ENCODE data around the gene POR. TPM values are rescaled to one million over a fixed set of nuclear protein-coding genes. Genes with fewer than 3 reads are reported as not detected.
"Not testable (repeated sequence)": the region's sequence is repeated elsewhere in the genome, so short reads cannot be mapped to it uniquely, and the experiment has no call there.

The POR gene
- total and polyA plus RNA-seq, 4 donors = 116 to 973 (median 474) TPM

DNA sequence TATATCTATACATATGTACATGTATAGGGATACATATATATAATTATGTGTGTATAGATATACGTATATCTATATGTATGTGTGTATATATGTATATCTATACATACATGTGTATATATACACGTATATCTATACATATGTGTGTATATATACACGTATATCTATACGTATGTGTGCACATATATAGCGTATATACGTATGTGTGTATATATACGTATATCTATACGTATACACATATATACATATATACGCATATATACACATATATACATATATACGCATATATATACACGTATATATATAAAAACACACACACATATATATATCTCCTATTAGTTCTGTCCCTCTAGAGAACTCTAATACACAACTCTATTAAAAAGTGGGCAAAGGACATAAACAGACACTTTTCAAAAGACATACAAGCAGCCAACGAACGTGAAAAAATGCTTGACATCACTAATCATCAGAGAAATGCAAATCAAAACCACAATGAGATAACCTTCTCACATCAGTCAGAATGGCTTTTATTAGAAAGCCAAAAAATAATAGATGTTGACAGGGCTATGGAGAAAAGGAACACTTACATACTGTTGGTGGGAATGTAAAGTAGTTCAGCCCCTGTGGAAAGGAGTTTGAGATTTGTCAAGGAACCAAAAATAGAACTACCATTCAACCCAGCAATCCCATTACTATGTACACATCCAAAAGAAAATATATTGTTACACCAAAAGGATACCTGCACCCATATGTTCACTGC lies 101.4 kb downstream of the POR start:
- Histone ChIP-seq H3K27me3 (ENCODE audit: control insufficient read depth in 4 of 4, insufficient read depth in 4 of 4, low read length in 3 of 4) (no peaks in the 10 kb centered on the region), H3K4me1 (ENCODE audit: control insufficient read depth in 4 of 4, insufficient read depth in 4 of 4, low read length in 3 of 4) (no peaks in the 10 kb centered on the region), H3K36me3 (ENCODE audit: control insufficient read depth in 4 of 4, insufficient read depth in 3 of 4, low read depth in 1 of 4, low read length in 3 of 4) (peaks cover under 1 to 12% (median 5%) of the 10 kb centered on the region in 4 donors), H3K4me3 (ENCODE audit: low read depth in 1 of 3, low read length in 3 of 3) (no peak overlapping the region), H3K9ac (ENCODE audit: low read depth in 1 of 2, low read length in 2 of 2) (no peak overlapping the region), H3K9me3 (ENCODE audit: control insufficient read depth in 4 of 4, low read length in 3 of 4) (no peaks in the 10 kb centered on the region), H3K27ac (ENCODE audit: low read depth in 1 of 2, low read length in 2 of 2) (no peak overlapping the region)
- no peak for DNase-seq (ENCODE audit: low spot score)
- TF ChIP-seq FOXA2 (IDR thresholded peaks at IDR 0.05) = no peak
- no peak for TF ChIP-seq ATF3 (IDR thresholded peaks at IDR 0.05)
- no peak for TF ChIP-seq MAX (IDR thresholded peaks at IDR 0.05)
- no peak for TF ChIP-seq EGR1 (IDR thresholded peaks at IDR 0.05; ENCODE audit: low read depth in 2 of 2)
- TF ChIP-seq RAD21 (IDR thresholded peaks at IDR 0.05) = no peak
- no peak for TF ChIP-seq RXRA (IDR thresholded peaks at IDR 0.05)
- no peak for TF ChIP-seq FOXA1 (IDR thresholded peaks at IDR 0.05)
- TF ChIP-seq, protein P1, sequence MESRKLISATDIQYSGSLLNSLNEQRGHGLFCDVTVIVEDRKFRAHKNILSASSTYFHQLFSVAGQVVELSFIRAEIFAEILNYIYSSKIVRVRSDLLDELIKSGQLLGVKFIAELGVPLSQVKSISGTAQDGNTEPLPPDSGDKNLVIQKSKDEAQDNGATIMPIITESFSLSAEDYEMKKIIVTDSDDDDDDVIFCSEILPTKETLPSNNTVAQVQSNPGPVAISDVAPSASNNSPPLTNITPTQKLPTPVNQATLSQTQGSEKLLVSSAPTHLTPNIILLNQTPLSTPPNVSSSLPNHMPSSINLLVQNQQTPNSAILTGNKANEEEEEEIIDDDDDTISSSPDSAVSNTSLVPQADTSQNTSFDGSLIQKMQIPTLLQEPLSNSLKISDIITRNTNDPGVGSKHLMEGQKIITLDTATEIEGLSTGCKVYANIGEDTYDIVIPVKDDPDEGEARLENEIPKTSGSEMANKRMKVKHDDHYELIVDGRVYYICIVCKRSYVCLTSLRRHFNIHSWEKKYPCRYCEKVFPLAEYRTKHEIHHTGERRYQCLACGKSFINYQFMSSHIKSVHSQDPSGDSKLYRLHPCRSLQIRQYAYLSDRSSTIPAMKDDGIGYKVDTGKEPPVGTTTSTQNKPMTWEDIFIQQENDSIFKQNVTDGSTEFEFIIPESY (IDR thresholded peaks at IDR 0.05) = no peak
- WGBS = 91% methylated on average over 13 of the region's 13 CpGs

- H3K4me3 ChIP-seq (ENCODE audit: low read depth in 1 of 3, low read length in 3 of 3); H3K4me1 ChIP-seq (ENCODE audit: control insufficient read depth in 4 of 4, insufficient read depth in 4 of 4, low read length in 3 of 4); DNase-seq (ENCODE audit: low spot score); H3K9ac ChIP-seq (ENCODE audit: low read depth in 1 of 2, low read length in 2 of 2); H3K27me3 ChIP-seq (ENCODE audit: control insufficient read depth in 4 of 4, insufficient read depth in 4 of 4, low read length in 3 of 4); H3K27ac ChIP-seq (ENCODE audit: low read depth in 1 of 2, low read length in 2 of 2); H3K9me3 ChIP-seq (ENCODE audit: control insufficient read depth in 4 of 4, low read length in 3 of 4): not testable (repeated sequence)
- 96% methylated on average over 4 of the region's 4 CpGs for WGBS
- peaks cover 5 to 13% (median 10%) of the 10 kb centered on the region in 4 donors for H3K36me3 ChIP-seq (ENCODE audit: control insufficient read depth in 4 of 4, insufficient read depth in 3 of 4, low read depth in 1 of 4, low read length in 3 of 4)
Measured at GRCh38 chr7:76018520-76018919, 103.6 kb downstream of the POR start.

DNA sequence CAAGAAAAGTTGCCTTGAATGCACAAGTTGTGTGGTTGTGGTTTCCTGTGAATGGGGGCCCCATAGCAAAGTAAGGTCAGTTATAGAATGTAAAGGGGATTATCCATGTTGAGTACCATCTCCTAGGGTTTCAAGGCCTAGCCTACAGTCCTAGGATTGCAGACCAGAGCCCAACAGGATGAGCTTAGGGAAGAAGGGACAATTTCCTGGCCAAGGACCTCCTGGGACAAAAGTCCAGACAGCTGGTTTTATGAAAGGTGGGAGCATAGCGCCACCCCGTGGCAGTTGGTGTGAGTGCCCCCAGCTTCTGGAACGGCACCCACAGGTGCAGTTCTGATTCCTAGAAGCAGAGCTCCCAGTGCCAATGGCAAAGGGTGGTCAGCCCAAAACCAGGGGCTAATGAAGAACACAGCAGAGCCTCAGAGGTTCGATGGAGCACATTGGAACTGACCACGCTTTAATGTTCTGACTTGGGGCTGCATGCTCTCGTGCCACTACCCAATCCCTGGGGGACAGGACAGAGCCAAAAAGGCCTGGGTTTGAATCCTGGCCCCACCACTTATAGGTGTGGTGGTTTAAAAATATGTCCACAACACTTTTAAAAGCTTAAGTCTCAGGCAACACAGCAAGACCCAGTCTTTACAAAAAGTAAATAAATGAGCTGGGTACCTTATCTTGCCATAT lies 105.2 kb downstream of the POR start:
- no peaks in the 10 kb centered on the region for H3K27me3 ChIP-seq (ENCODE audit: control insufficient read depth in 4 of 4, insufficient read depth in 4 of 4, low read length in 3 of 4)
- DNase-seq (ENCODE audit: low spot score) = peak; percentile 83
- TF ChIP-seq HNF4G (IDR thresholded peaks at IDR 0.05) = peak; percentile 39
- no peak for TF ChIP-seq MAX (IDR thresholded peaks at IDR 0.05)
- TF ChIP-seq, protein P2, sequence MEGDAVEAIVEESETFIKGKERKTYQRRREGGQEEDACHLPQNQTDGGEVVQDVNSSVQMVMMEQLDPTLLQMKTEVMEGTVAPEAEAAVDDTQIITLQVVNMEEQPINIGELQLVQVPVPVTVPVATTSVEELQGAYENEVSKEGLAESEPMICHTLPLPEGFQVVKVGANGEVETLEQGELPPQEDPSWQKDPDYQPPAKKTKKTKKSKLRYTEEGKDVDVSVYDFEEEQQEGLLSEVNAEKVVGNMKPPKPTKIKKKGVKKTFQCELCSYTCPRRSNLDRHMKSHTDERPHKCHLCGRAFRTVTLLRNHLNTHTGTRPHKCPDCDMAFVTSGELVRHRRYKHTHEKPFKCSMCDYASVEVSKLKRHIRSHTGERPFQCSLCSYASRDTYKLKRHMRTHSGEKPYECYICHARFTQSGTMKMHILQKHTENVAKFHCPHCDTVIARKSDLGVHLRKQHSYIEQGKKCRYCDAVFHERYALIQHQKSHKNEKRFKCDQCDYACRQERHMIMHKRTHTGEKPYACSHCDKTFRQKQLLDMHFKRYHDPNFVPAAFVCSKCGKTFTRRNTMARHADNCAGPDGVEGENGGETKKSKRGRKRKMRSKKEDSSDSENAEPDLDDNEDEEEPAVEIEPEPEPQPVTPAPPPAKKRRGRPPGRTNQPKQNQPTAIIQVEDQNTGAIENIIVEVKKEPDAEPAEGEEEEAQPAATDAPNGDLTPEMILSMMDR (IDR thresholded peaks at IDR 0.05; ENCODE audit: low read depth, low read length, missing input control) = peak; percentile 94
- peak; percentile 96 to 99 for TF ChIP-seq RAD21 (IDR thresholded peaks at IDR 0.05)
- TF ChIP-seq HNF4A (conservative IDR thresholded peaks at IDR 0.05) = peak; percentile 70 to 83
- TF ChIP-seq NR2F2 (IDR thresholded peaks at IDR 0.05) = no peak
- TF ChIP-seq RXRA (IDR thresholded peaks at IDR 0.05) = peak in 1 of 2 donors; percentile 41
- TF ChIP-seq, protein P1 (IDR thresholded peaks at IDR 0.05) = no peak
- TF ChIP-seq REST (IDR thresholded peaks at IDR 0.05) = no peak
- H3K9ac ChIP-seq (ENCODE audit: low read depth in 1 of 2, low read length in 2 of 2) = no peak overlapping the region
- H3K36me3 ChIP-seq (ENCODE audit: control insufficient read depth in 4 of 4, insufficient read depth in 3 of 4, low read depth in 1 of 4, low read length in 3 of 4) = peaks cover 5 to 13% (median 9%) of the 10 kb centered on the region in 4 donors
- no peak overlapping the region for H3K27ac ChIP-seq (ENCODE audit: low read depth in 1 of 2, low read length in 2 of 2)
- H3K4me3 ChIP-seq (ENCODE audit: low read depth in 1 of 3, low read length in 3 of 3) = no peak overlapping the region
- no peaks in the 10 kb centered on the region for H3K9me3 ChIP-seq (ENCODE audit: control insufficient read depth in 4 of 4, low read length in 3 of 4)
- WGBS = 44% methylated on average over 6 of the region's 6 CpGs
- no peaks in the 10 kb centered on the region for H3K4me1 ChIP-seq (ENCODE audit: control insufficient read depth in 4 of 4, insufficient read depth in 4 of 4, low read length in 3 of 4)

All from liver (tissue), 9 donors.